HG03280 (cell line): ENCODE measurements around the gene CRKL.
A peak's percentile ranks its signal among the peaks of the same experiment; 100 is the strongest.

Experiments
- ATAC-seq: cut with Tn5 transposase; IDR thresholded peaks from one replicate; pipeline ENCODE4 v1.9.1; 2021; ENCODE audit warnings: mild to moderate bottlenecking, moderate library complexity; ENCODE audit not compliant: unreplicated experiment

CRKL gene

GRCh38 chr22:20980523-20980922 lies 63.3 kb downstream of the CRKL start:
- ATAC-seq, result no peak

GRCh38 chr22:20980938-20981722 lies 63.9 kb downstream of the CRKL start:
- ATAC-seq, result no peak

GRCh38 chr22:20981787-20982562 lies 64.8 kb downstream of the CRKL start, which contains the start of gene LZTR1:
TSS of gene LZTR1 (plus strand) at chr22:20982297. CDS start at chr22:20982372, 75 bp downstream.
- ATAC-seq, result peak; percentile 87

- ATAC-seq, result no peak
These were observed 65.3 kb downstream of the CRKL start for GRCh38 chr22:20982563-20982882.

GRCh38 chr22:20983081-20983771 lies 66.0 kb downstream of the CRKL start:
- no peak for ATAC-seq

GRCh38 chr22:20985720-20986119 lies 68.5 kb downstream of the CRKL start:
- ATAC-seq, result no peak

GRCh38 chr22:20986365-20986764 lies 69.2 kb downstream of the CRKL start:
- ATAC-seq, result no peak

- no peak for ATAC-seq
These were observed 70.2 kb downstream of the CRKL start for GRCh38 chr22:20987375-20987774.

GRCh38 chr22:20988573-20989322 lies 71.5 kb downstream of the CRKL start:
- ATAC-seq, result no peak

- no peak for ATAC-seq
These were observed 72.3 kb downstream of the CRKL start for GRCh38 chr22:20989323-20990138.

GRCh38 chr22:20990184-20991180 lies 73.3 kb downstream of the CRKL start:
- ATAC-seq, result no peak

- no peak for ATAC-seq
These were observed 74.2 kb downstream of the CRKL start for GRCh38 chr22:20991252-20992055.

GRCh38 chr22:20992056-20992442 lies 74.8 kb downstream of the CRKL start:
- no peak for ATAC-seq

- ATAC-seq, result no peak
These were observed 75.5 kb downstream of the CRKL start for GRCh38 chr22:20992456-20993303.

GRCh38 chr22:20993304-20994127 lies 76.3 kb downstream of the CRKL start:
- no peak for ATAC-seq
